AG09319 (cell line): ENCODE measurements around the gene ARTN.

Source experiments
- DNase-seq: peaks from one replicate; pipeline ENCODE4 v3.0.0-alpha.2; 2010; ENCODE audit warnings: low read depth; ENCODE audit errors: extremely low read depth
- TF ChIP-seq, protein P1 (sequence below): IDR thresholded peaks from 2 replicates; pipeline ENCODE4 v1.5.1; 2011; ENCODE audit warnings: low read depth, mild to moderate bottlenecking, inconsistent platforms, low read length, moderate library complexity

ARTN gene

GRCh38 chr1:43974443-43975248 lies 41.0 kb downstream of the ARTN start, which contains the start of gene ATP6V0B:
Gene ATP6V0B (plus strand): TSS chr1:43974960. CDS start chr1:43975041, 81 bp downstream.
- DNase-seq: peak; percentile 73
- TF ChIP-seq, protein P1, sequence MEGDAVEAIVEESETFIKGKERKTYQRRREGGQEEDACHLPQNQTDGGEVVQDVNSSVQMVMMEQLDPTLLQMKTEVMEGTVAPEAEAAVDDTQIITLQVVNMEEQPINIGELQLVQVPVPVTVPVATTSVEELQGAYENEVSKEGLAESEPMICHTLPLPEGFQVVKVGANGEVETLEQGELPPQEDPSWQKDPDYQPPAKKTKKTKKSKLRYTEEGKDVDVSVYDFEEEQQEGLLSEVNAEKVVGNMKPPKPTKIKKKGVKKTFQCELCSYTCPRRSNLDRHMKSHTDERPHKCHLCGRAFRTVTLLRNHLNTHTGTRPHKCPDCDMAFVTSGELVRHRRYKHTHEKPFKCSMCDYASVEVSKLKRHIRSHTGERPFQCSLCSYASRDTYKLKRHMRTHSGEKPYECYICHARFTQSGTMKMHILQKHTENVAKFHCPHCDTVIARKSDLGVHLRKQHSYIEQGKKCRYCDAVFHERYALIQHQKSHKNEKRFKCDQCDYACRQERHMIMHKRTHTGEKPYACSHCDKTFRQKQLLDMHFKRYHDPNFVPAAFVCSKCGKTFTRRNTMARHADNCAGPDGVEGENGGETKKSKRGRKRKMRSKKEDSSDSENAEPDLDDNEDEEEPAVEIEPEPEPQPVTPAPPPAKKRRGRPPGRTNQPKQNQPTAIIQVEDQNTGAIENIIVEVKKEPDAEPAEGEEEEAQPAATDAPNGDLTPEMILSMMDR: peak; percentile 7

DNA sequence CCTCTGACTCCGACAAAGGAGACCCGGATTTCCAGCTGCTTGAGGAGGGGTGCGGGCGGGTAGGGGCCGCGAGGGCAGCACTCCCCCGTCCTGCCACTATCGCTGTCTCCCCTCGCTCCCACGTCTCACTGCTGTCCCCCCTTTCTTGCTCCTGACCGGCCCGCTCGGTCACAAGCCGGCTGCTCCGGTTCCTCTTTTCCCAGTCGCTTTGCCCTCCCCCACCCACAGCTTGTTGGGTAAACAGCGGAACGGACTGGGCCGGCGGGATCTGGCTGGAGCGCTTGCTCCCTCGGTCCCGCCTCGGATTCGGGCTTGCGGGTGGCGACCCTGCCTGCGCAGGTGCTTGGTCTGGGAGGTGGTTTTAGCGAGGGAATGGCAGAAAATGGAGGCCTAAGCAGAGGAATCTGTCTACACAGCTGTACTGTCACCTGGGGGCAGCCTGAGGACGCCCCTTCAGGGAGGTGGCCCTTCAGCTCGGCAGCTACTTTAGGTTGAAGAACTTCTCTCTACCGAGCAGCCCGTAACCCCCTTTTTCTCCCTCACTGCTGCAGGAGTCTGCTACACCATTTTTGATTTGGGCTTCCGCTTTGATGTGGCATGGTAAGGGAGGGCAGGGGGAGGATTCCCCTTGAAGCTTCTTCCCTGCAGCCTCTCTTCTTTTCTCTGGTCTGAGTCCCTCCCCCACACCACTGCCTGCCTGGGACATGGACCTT lies 41.8 kb downstream of the ARTN start:
- TF ChIP-seq, protein P1: no peak
- DNase-seq: no peak

DNA sequence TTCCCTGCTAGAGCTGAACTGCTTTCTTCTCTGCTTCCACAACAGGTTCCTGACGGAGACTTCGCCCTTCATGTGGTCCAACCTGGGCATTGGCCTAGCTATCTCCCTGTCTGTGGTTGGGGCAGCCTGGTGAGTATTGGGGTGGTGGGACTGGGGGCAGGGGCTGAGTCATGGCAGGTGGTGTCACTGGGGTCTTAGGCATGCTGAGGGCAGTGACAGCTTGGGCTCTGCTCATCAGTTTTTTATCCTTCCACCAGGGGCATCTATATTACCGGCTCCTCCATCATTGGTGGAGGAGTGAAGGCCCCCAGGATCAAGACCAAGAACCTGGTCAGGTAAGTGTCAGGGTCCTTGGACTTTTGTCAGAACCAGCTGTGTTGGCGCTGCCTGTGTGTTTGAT lies 42.4 kb downstream of the ARTN start:
- no peak for DNase-seq
- TF ChIP-seq, protein P1: no peak

DNA sequence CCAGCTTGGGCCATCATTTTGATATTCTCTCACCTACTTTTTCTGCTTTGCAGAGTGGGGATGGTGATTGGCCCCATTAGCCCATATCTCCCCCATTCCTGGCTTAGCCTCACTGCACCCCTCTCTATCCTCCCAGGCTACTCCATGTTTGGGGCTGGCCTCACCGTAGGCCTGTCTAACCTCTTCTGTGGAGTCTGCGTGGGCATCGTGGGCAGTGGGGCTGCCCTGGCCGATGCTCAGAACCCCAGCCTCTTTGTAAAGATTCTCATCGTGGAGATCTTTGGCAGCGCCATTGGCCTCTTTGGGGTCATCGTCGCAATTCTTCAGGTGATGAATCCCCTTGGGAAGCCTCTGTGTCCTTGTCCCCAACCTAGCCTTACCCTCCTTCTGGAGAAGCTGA lies 43.3 kb downstream of the ARTN start:
- TF ChIP-seq, protein P1: no peak
- no peak for DNase-seq

DNA sequence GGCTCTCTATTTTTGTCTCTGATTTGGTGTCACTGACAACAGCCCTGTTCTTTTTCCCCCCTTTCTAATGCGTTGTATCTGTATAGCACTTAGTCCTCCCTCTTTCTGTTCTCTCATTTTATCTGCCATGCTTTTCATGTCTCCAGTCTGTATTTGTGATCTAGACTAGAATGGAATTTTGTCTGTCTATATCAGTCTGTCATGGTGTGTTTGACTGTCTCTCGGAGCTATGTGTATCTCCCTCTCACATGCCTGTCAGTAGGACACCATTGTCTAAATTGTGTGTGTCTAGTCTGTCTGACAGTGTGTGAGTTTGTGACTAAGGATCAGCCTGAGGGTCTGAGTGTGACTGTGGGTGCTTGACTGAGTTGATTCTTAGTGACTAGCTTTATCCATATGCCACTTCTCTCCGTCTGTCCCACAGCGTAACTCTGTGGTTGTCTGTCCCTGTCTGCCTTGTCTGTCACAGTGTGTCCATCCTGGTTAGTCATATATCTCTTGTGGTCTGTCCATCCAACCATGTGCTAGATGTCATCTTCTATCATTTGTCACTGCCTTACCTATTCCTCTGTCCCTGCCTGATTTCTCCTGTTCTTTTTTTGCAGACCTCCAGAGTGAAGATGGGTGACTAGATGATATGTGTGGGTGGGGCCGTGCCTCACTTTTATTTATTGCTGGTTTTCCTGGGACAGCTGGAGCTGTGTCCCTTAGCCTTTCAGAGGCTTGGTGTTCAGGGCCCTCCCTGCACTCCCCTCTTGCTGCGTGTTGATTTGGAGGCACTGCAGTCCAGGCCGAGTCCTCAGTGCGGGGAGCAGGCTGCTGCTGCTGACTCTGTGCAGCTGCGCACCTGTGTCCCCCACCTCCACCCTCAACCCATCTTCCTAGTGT lies 44.0 kb downstream of the ARTN start:
- no peak for DNase-seq
- TF ChIP-seq, protein P1: no peak

DNA sequence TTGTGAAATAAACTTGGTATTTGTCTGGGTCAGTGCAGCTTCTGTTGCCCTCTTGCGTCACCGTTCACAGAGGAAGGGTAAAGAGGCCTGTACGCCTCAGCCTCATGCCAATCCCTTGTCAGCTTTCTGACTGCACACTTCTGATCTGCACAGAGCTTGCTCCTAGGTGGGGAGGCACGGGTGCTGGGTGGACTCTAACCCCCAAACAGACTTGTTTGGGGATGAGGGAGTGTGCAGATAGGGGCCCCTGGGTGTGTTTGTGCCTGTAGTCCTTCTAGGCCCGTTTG lies 44.6 kb downstream of the ARTN start:
- no peak for DNase-seq
- TF ChIP-seq, protein P1: no peak
